Measurements from ENCODE around the gene NRIP3.

DNA sequence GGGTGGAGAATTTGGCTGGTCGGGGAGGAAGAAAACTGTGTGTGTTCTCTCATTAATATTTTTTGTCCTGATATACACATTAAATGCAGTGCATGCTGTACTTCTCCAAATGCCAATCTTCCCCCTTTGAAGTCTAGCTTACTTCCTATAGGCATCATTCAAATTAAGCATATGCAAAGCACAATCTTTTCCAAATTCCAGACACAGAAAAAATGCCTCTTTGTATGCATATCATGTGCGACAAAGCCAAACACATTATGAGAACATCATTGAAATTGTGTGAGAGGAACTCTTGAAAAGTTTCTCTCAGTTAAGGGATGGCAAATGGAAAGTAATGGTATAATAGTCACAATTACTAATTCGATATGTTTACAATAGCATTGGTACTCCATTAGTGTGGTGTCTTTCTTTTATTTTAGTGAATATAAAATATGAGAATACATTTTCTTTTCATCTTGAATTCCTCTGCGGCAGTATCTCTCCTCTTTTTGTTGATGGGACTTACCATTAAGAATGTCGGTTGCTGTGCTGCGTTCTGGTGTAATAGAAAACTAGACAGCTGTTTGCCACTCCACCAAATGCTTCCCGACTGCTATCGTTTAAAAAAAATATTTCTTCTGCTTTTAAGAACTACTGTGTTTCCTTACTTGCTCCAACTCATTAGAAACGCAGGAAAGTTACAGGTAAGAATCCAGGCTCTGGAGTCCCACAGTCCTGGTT is 19.3 kb upstream of the NRIP3 start:
- TF ChIP-seq EP300 (IDR thresholded peaks at IDR 0.05): no peak
- TF ChIP-seq, protein P1, sequence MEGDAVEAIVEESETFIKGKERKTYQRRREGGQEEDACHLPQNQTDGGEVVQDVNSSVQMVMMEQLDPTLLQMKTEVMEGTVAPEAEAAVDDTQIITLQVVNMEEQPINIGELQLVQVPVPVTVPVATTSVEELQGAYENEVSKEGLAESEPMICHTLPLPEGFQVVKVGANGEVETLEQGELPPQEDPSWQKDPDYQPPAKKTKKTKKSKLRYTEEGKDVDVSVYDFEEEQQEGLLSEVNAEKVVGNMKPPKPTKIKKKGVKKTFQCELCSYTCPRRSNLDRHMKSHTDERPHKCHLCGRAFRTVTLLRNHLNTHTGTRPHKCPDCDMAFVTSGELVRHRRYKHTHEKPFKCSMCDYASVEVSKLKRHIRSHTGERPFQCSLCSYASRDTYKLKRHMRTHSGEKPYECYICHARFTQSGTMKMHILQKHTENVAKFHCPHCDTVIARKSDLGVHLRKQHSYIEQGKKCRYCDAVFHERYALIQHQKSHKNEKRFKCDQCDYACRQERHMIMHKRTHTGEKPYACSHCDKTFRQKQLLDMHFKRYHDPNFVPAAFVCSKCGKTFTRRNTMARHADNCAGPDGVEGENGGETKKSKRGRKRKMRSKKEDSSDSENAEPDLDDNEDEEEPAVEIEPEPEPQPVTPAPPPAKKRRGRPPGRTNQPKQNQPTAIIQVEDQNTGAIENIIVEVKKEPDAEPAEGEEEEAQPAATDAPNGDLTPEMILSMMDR (IDR thresholded peaks at IDR 0.05): no peak
- no peak for TF ChIP-seq POLR2AphosphoS5 (IDR thresholded peaks at IDR 0.05)
- TF ChIP-seq POLR2A (IDR thresholded peaks at IDR 0.05): no peak
